NCI-H1048 (cell line): ENCODE results near the gene TSPEAR.
"Not testable (repeated sequence)": the region's sequence is repeated elsewhere in the genome, so short reads cannot be mapped to it uniquely, and the experiment has no call there.

Source experiments
- DNase-seq: peaks from one replicate; lab custom pipeline; 2025; lab: John Stamatoyannopoulos, UW

The TSPEAR gene

GRCh38 chr21:44702111-44702972 lies 9.0 kb downstream of the TSPEAR start:
- DNase-seq: no peak

GRCh38 chr21:44701541-44701940 lies 9.8 kb downstream of the TSPEAR start:
- DNase-seq: no peak

GRCh38 chr21:44701023-44701400 lies 10.4 kb downstream of the TSPEAR start:
- no peak for DNase-seq

GRCh38 chr21:44700101-44701022 lies 11.0 kb downstream of the TSPEAR start:
- DNase-seq: no peak

GRCh38 chr21:44699502-44700001 lies 11.8 kb downstream of the TSPEAR start:
- DNase-seq: no peak

GRCh38 chr21:44697811-44698734 lies 13.3 kb downstream of the TSPEAR start:
- DNase-seq: no peak

- DNase-seq: not testable (repeated sequence)
Observed at GRCh38 chr21:44697172-44697810, 14.1 kb downstream of the TSPEAR start, which contains the start of gene KRTAP10-12. Gene KRTAP10-12 (plus strand): TSS chr21:44697172. CDS start chr21:44697202, 30 bp downstream.

GRCh38 chr21:44696572-44696971 lies 14.8 kb downstream of the TSPEAR start:
- DNase-seq: no peak

GRCh38 chr21:44695641-44696040 lies 15.7 kb downstream of the TSPEAR start:
- DNase-seq: no peak

GRCh38 chr21:44695184-44695583 lies 16.2 kb downstream of the TSPEAR start:
- no peak for DNase-seq

GRCh38 chr21:44694776-44695175 lies 16.6 kb downstream of the TSPEAR start:
- DNase-seq: no peak

- DNase-seq: no peak
Observed at GRCh38 chr21:44692798-44693512, 18.4 kb downstream of the TSPEAR start.

GRCh38 chr21:44691686-44692085 lies 19.7 kb downstream of the TSPEAR start:
- DNase-seq: no peak

GRCh38 chr21:44689740-44690139 lies 21.6 kb downstream of the TSPEAR start:
- DNase-seq: not testable (repeated sequence)

- no peak for DNase-seq
Observed at GRCh38 chr21:44687671-44688070, 23.7 kb downstream of the TSPEAR start.

- no peak for DNase-seq
Observed at GRCh38 chr21:44686843-44687561, 24.4 kb downstream of the TSPEAR start.

- no peak for DNase-seq
Observed at GRCh38 chr21:44686000-44686781, 25.2 kb downstream of the TSPEAR start.

- not testable (repeated sequence) for DNase-seq
Observed at GRCh38 chr21:44685050-44685449, 26.3 kb downstream of the TSPEAR start.

- DNase-seq: no peak
Observed at GRCh38 chr21:44684483-44684882, 26.9 kb downstream of the TSPEAR start.
